GM18519 (cell line): ENCODE data around the gene ZMYND8.
"Not testable (repeated sequence)": the region's sequence is repeated elsewhere in the genome, so short reads cannot be mapped to it uniquely, and the experiment has no call there.

Experiments
- ATAC-seq: cut with Tn5 transposase; IDR thresholded peaks from one replicate; pipeline ENCODE4 v1.9.1; 2021; ENCODE audit warnings: mild to moderate bottlenecking, moderate library complexity; ENCODE audit not compliant: unreplicated experiment, low FRiP score

The ZMYND8 gene

DNA sequence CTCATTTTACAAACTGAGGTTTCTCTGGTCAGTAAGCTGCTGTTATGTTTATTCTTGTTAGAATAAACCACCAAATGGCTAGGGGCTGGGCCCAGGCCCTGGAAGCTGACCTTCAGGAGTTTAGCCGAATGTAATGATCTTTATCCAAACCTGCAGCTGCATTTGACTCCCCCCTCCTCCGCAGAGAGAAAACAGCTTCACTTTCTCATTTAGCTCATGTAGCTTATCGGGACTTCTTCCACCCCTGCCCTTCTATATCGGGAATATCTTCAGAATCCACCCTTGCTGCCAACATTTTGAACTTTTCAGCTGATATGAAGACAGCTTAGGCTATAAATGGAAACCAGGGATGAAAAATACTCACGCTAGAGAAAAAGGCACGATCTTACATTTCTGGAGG is 102.6 kb downstream of the ZMYND8 start:
- no peak for ATAC-seq

- ATAC-seq, result no peak
Measured at GRCh38 chr20:47252879-47253307, 103.6 kb downstream of the ZMYND8 start.

- ATAC-seq, result no peak
Measured at GRCh38 chr20:47251154-47252020, 105.1 kb downstream of the ZMYND8 start.

- ATAC-seq, result no peak
Measured at GRCh38 chr20:47250360-47250759, 106.1 kb downstream of the ZMYND8 start.

- no peak for ATAC-seq
Measured at GRCh38 chr20:47249913-47250312, 106.6 kb downstream of the ZMYND8 start.

- ATAC-seq, result no peak
Measured at GRCh38 chr20:47248448-47248966, 108.0 kb downstream of the ZMYND8 start.

GRCh38 chr20:47247972-47248371 is 108.5 kb downstream of the ZMYND8 start:
- no peak for ATAC-seq

DNA sequence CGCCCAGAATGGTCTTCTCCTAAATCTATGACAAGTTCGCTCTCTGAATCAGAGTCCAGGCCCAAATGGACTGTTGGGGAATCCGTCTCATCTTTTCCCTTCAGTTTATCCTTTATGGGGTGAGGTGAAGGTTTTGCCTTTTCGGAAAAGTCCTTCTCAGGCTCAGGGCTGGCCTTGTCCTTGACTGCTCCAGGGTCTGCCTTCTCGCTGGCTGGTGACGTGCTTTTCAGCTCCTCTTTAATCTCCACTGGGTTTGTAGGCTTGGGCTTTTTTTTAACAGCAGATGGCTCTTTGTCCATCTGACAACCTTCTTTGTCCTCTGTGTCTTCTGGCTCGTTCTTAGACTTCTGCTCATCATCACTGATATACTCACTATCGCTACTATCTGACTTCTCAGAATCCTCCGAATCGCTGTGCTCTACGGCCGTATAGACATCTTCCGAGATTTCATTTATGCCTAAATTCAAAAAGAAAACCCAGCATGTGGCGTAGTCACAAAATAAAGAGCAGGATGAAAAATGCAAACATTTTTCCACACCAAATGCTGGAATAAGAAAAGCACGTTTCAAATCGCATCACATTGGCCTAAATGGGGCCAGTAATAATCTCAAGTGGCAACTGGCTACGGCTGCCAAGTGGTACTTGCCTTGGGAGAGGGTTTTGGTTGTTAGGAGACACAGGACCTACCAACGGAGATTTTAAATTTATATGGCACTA is 110.3 kb downstream of the ZMYND8 start:
- ATAC-seq, result no peak

- ATAC-seq, result not testable (repeated sequence)
Measured at GRCh38 chr20:47245166-47245565, 111.3 kb downstream of the ZMYND8 start.

GRCh38 chr20:47244451-47244850 is 112.0 kb downstream of the ZMYND8 start:
- ATAC-seq, result no peak

- no peak for ATAC-seq
Measured at GRCh38 chr20:47243532-47244305, 112.8 kb downstream of the ZMYND8 start.

- ATAC-seq, result no peak
Measured at GRCh38 chr20:47243003-47243402, 113.5 kb downstream of the ZMYND8 start.

GRCh38 chr20:47241345-47241781 is 115.1 kb downstream of the ZMYND8 start:
- ATAC-seq, result no peak

DNA sequence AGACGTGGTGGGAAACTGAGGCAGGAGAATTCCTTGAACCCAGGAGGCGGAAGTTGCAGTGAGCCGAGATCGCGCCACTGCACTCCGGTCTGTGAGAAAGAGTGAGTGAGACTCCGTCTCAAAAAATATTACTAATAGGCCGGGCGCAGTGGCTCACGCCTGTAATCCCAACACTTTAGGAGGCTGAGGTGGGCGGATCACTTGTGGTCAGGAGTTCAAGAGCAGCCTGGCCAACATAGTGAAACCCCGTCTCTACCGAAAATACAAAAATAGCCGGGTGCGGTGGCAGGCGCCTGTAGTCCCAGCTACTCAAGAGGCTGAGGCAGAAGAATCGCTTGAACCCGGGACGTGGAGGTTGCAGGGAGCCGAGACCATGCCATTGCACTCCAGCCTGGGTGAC is 116.4 kb downstream of the ZMYND8 start:
- ATAC-seq, result not testable (repeated sequence)

DNA sequence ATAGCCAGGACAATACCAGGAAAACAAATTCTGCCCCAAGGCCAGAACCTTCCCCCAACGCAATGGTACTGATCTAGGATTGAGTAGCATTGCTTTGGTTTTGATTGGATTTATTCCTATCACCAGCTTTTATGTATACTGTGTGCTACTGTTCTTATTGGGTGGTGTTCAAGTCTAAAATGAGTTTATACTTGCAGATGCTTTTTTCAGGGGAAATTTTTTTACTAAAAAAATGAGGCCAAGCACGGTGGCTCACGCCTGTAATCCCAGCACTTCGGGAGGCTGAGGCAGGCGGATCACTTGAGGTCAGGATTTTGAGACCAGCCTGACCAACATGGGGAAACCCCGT is 116.8 kb downstream of the ZMYND8 start:
- ATAC-seq, result no peak

- no peak for ATAC-seq
Measured at GRCh38 chr20:47238780-47239718, 117.5 kb downstream of the ZMYND8 start.

GRCh38 chr20:47237715-47238114 is 118.8 kb downstream of the ZMYND8 start:
- no peak for ATAC-seq

DNA sequence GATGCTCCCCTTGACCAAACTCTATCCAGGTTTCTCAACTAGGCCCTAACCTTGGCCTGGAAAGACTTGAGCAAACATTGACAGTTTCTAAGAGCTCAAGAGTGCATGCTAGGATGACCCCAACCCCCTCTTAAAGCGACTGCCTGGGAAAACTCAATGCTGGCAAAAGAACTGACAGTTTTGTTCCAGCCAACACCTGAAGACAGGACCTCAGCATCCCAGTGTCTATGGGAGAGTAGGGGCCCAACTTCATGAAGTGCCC is 119.9 kb downstream of the ZMYND8 start:
- no peak for ATAC-seq

GRCh38 chr20:47235853-47236638 is 120.5 kb downstream of the ZMYND8 start:
- no peak for ATAC-seq
